ENCODE measurements around the gene FBXW11. TPM values are rescaled to one million over a fixed set of nuclear protein-coding genes. Genes with fewer than 3 reads are reported as not detected.
"Not testable (repeated sequence)": the region's sequence is repeated elsewhere in the genome, so short reads cannot be mapped to it uniquely, and the experiment has no call there.

Gene FBXW11
- total RNA-seq, 1 experiment from 2014 or later = 72.9 TPM

GRCh38 chr5:171942112-171942516, 64.3 kb downstream of the FBXW11 start:
- H3K4me2 ChIP-seq (ENCODE audit: low read depth, low read length, poor library complexity, severe bottlenecking); H3K4me1 ChIP-seq (ENCODE audit: low read length); H2AFZ ChIP-seq (ENCODE audit: low read length); H3K9me3 ChIP-seq (ENCODE audit: low read length); H4K20me1 ChIP-seq (ENCODE audit: insufficient read depth, low read depth, low read length); DNase-seq; H3K27ac ChIP-seq (ENCODE audit: low read length); H3K36me3 ChIP-seq (ENCODE audit: insufficient read depth, low read length); H3K27me3 ChIP-seq (ENCODE audit: low read length); H3K4me3 ChIP-seq (ENCODE audit: low read length); H3K9me2 ChIP-seq (replicated peaks; ENCODE audit: insufficient read depth, low read length); H3K9ac ChIP-seq (ENCODE audit: low read length): not testable (repeated sequence)
- peaks cover 87% of the 10 kb centered on the region for H3K79me2 ChIP-seq (ENCODE audit: low read length)

DNA sequence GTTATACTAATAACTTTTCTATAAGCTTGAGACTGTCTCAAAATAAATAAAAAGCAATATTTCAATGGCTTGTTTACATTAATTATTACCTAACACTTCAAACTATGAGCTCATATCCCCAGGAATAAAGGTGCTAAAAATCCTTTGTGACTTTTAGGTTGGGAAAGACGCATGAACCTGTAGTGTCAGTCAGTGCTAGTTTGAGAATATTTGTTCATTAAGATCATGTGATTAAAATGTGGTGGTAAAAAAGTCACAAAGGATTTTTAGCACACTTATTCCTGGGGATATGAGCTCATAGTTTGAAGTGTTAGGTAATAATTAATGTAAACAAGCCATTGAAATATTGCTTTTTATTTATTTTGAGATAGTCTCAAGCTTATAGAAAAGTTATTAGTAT, 64.8 kb downstream of the FBXW11 start:
- not testable (repeated sequence) for H4K20me1 ChIP-seq (ENCODE audit: insufficient read depth, low read depth, low read length); H3K4me3 ChIP-seq (ENCODE audit: low read length); H3K27me3 ChIP-seq (ENCODE audit: low read length); H2AFZ ChIP-seq (ENCODE audit: low read length); H3K36me3 ChIP-seq (ENCODE audit: insufficient read depth, low read length); H3K27ac ChIP-seq (ENCODE audit: low read length); H3K4me1 ChIP-seq (ENCODE audit: low read length); H3K9me3 ChIP-seq (ENCODE audit: low read length); H3K4me2 ChIP-seq (ENCODE audit: low read depth, low read length, poor library complexity, severe bottlenecking); H3K9ac ChIP-seq (ENCODE audit: low read length); H3K9me2 ChIP-seq (replicated peaks; ENCODE audit: insufficient read depth, low read length); DNase-seq
- H3K79me2 ChIP-seq (ENCODE audit: low read length) = peaks cover 87% of the 10 kb centered on the region

- peaks cover 87% of the 10 kb centered on the region for H3K79me2 ChIP-seq (ENCODE audit: low read length)
- DNase-seq; H3K27me3 ChIP-seq (ENCODE audit: low read length); H3K36me3 ChIP-seq (ENCODE audit: insufficient read depth, low read length); H3K27ac ChIP-seq (ENCODE audit: low read length); H3K4me1 ChIP-seq (ENCODE audit: low read length); H3K4me2 ChIP-seq (ENCODE audit: low read depth, low read length, poor library complexity, severe bottlenecking); H2AFZ ChIP-seq (ENCODE audit: low read length); H3K4me3 ChIP-seq (ENCODE audit: low read length); H3K9me3 ChIP-seq (ENCODE audit: low read length); H3K9me2 ChIP-seq (replicated peaks; ENCODE audit: insufficient read depth, low read length); H4K20me1 ChIP-seq (ENCODE audit: insufficient read depth, low read depth, low read length); H3K9ac ChIP-seq (ENCODE audit: low read length): not testable (repeated sequence)
Measured at GRCh38 chr5:171941275-171941674, 65.2 kb downstream of the FBXW11 start.

- no peak for DNase-seq
- Histone ChIP-seq H3K9ac (ENCODE audit: low read length) (no peak overlapping the region), H3K79me2 (ENCODE audit: low read length) (peaks cover 87% of the 10 kb centered on the region), H3K27me3 (ENCODE audit: low read length) (no peaks in the 10 kb centered on the region), H4K20me1 (ENCODE audit: insufficient read depth, low read depth, low read length) (no peaks in the 10 kb centered on the region), H3K4me3 (ENCODE audit: low read length) (no peak overlapping the region), H3K4me2 (ENCODE audit: low read depth, low read length, poor library complexity, severe bottlenecking) (no peak overlapping the region), H3K36me3 (ENCODE audit: insufficient read depth, low read length) (no peaks in the 10 kb centered on the region), H3K9me2 (replicated peaks; ENCODE audit: insufficient read depth, low read length) (no peaks in the 10 kb centered on the region), H3K9me3 (ENCODE audit: low read length) (no peaks in the 10 kb centered on the region), H3K4me1 (ENCODE audit: low read length) (peaks cover 3% of the 10 kb centered on the region; the same call in 1 of the 2 replicates), H3K27ac (ENCODE audit: low read length) (no peak overlapping the region), H2AFZ (ENCODE audit: low read length) (no peak overlapping the region)
Measured at GRCh38 chr5:171939951-171940350, 66.5 kb downstream of the FBXW11 start.

DNA sequence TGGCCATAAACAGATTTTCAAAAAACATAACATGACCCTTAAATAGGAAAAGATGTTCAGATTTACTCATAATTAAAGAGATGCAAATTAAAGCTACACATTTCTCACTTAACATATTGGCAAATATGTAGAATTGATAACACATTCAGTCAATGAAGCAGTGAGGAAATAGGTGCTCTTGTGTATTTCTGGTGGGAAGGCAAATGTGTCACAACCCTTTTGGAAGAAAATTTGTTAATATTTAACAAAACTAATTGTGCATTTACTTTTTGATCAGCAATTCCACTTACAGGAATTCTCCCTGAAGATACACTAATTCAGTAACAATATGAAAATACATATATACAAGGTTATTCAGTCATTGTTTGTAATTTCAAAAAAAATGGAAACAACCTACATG, 68.1 kb downstream of the FBXW11 start:
- Histone ChIP-seq H3K4me3 (ENCODE audit: low read length) (no peak overlapping the region), H3K4me1 (ENCODE audit: low read length) (peaks cover 3% of the 10 kb centered on the region; the same call in 1 of the 2 replicates), H3K36me3 (ENCODE audit: insufficient read depth, low read length) (no peaks in the 10 kb centered on the region), H3K27ac (ENCODE audit: low read length) (no peak overlapping the region), H2AFZ (ENCODE audit: low read length) (no peak overlapping the region), H3K9me3 (ENCODE audit: low read length) (no peaks in the 10 kb centered on the region), H3K27me3 (ENCODE audit: low read length) (no peaks in the 10 kb centered on the region), H3K79me2 (ENCODE audit: low read length) (peaks cover 89% of the 10 kb centered on the region), H4K20me1 (ENCODE audit: insufficient read depth, low read depth, low read length) (no peaks in the 10 kb centered on the region), H3K9me2 (replicated peaks; ENCODE audit: insufficient read depth, low read length) (no peaks in the 10 kb centered on the region), H3K4me2 (ENCODE audit: low read depth, low read length, poor library complexity, severe bottlenecking) (no peak overlapping the region), H3K9ac (ENCODE audit: low read length) (no peak overlapping the region)
- DNase-seq = no peak

GRCh38 chr5:171937351-171937750, 69.1 kb downstream of the FBXW11 start:
- H3K4me3 ChIP-seq (ENCODE audit: low read length) = no peak overlapping the region
- H2AFZ ChIP-seq (ENCODE audit: low read length) = no peak overlapping the region
- H3K9me2 ChIP-seq (replicated peaks; ENCODE audit: insufficient read depth, low read length) = no peaks in the 10 kb centered on the region
- H3K4me2 ChIP-seq (ENCODE audit: low read depth, low read length, poor library complexity, severe bottlenecking) = no peak overlapping the region
- H4K20me1 ChIP-seq (ENCODE audit: insufficient read depth, low read depth, low read length) = no peaks in the 10 kb centered on the region
- no peaks in the 10 kb centered on the region for H3K36me3 ChIP-seq (ENCODE audit: insufficient read depth, low read length)
- H3K9me3 ChIP-seq (ENCODE audit: low read length) = no peaks in the 10 kb centered on the region
- H3K79me2 ChIP-seq (ENCODE audit: low read length) = peaks cover 90% of the 10 kb centered on the region
- H3K27me3 ChIP-seq (ENCODE audit: low read length) = no peaks in the 10 kb centered on the region
- no peak overlapping the region for H3K27ac ChIP-seq (ENCODE audit: low read length)
- no peaks in the 10 kb centered on the region for H3K4me1 ChIP-seq (ENCODE audit: low read length)
- no peak for DNase-seq
- no peak overlapping the region for H3K9ac ChIP-seq (ENCODE audit: low read length)

DNA sequence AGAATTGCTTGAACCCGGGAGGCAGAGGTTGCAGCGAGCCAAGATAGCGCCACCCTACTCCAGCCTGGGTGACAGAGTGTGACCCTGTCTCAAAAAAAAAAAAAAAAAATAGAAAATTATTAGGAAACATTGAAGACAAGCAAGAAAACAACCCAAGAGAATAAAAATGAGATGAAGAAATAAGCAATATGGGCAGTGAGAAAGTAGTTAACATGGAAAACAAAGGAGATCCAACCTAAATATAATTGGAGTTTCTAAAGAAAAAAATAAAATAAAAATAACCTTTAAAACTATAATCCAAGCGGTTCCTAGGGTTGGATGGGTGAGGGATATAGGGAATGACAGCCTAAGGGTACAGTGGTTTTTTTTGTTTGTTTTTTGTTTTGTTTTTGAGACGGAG, 71.9 kb downstream of the FBXW11 start:
- no peaks in the 10 kb centered on the region for H3K9me2 ChIP-seq (replicated peaks; ENCODE audit: insufficient read depth, low read length)
- H3K9ac ChIP-seq (ENCODE audit: low read length) = no peak overlapping the region
- H4K20me1 ChIP-seq (ENCODE audit: insufficient read depth, low read depth, low read length) = no peaks in the 10 kb centered on the region
- peaks cover 97% of the 10 kb centered on the region for H3K79me2 ChIP-seq (ENCODE audit: low read length)
- DNase-seq = no peak
- no peak overlapping the region for H2AFZ ChIP-seq (ENCODE audit: low read length)
- H3K36me3 ChIP-seq (ENCODE audit: insufficient read depth, low read length) = no peaks in the 10 kb centered on the region
- no peak overlapping the region for H3K27ac ChIP-seq (ENCODE audit: low read length)
- no peak overlapping the region for H3K4me2 ChIP-seq (ENCODE audit: low read depth, low read length, poor library complexity, severe bottlenecking)
- no peaks in the 10 kb centered on the region for H3K27me3 ChIP-seq (ENCODE audit: low read length)
- no peaks in the 10 kb centered on the region for H3K9me3 ChIP-seq (ENCODE audit: low read length)
- H3K4me1 ChIP-seq (ENCODE audit: low read length) = no peaks in the 10 kb centered on the region
- no peak overlapping the region for H3K4me3 ChIP-seq (ENCODE audit: low read length)

- Histone ChIP-seq H3K4me3 (ENCODE audit: low read length) (no peak overlapping the region), H3K27me3 (ENCODE audit: low read length) (no peaks in the 10 kb centered on the region), H4K20me1 (ENCODE audit: insufficient read depth, low read depth, low read length) (no peaks in the 10 kb centered on the region), H3K36me3 (ENCODE audit: insufficient read depth, low read length) (no peaks in the 10 kb centered on the region), H3K9me2 (replicated peaks; ENCODE audit: insufficient read depth, low read length) (no peaks in the 10 kb centered on the region), H3K79me2 (ENCODE audit: low read length) (peaks cover 96% of the 10 kb centered on the region), H2AFZ (ENCODE audit: low read length) (no peak overlapping the region), H3K9ac (ENCODE audit: low read length) (no peak overlapping the region), H3K4me1 (ENCODE audit: low read length) (peaks cover 18% of the 10 kb centered on the region), H3K4me2 (ENCODE audit: low read depth, low read length, poor library complexity, severe bottlenecking) (no peak overlapping the region), H3K9me3 (ENCODE audit: low read length) (no peaks in the 10 kb centered on the region), H3K27ac (ENCODE audit: low read length) (no peak overlapping the region)
- DNase-seq = no peak
Measured at GRCh38 chr5:171931163-171931562, 75.3 kb downstream of the FBXW11 start.

GRCh38 chr5:171927345-171927941, 79.0 kb downstream of the FBXW11 start:
- no peak overlapping the region for H2AFZ ChIP-seq (ENCODE audit: low read length)
- H4K20me1 ChIP-seq (ENCODE audit: insufficient read depth, low read depth, low read length) = no peaks in the 10 kb centered on the region
- peaks cover 20% of the 10 kb centered on the region for H3K4me1 ChIP-seq (ENCODE audit: low read length)
- no peaks in the 10 kb centered on the region for H3K36me3 ChIP-seq (ENCODE audit: insufficient read depth, low read length)
- peak; percentile 56 for DNase-seq
- peak overlapping the region; percentile 1 for H3K4me2 ChIP-seq (ENCODE audit: low read depth, low read length, poor library complexity, severe bottlenecking)
- no peak overlapping the region for H3K9ac ChIP-seq (ENCODE audit: low read length)
- no peak overlapping the region for H3K4me3 ChIP-seq (ENCODE audit: low read length)
- no peaks in the 10 kb centered on the region for H3K9me2 ChIP-seq (replicated peaks; ENCODE audit: insufficient read depth, low read length)
- no peak overlapping the region for H3K27ac ChIP-seq (ENCODE audit: low read length)
- no peaks in the 10 kb centered on the region for H3K9me3 ChIP-seq (ENCODE audit: low read length)
- H3K79me2 ChIP-seq (ENCODE audit: low read length) = peaks cover 93% of the 10 kb centered on the region
- no peaks in the 10 kb centered on the region for H3K27me3 ChIP-seq (ENCODE audit: low read length)

Measured in Karpas-422 (cell line).